Chondrocyte (in vitro differentiated cells): ENCODE results near the gene TAS1R3. TPM values are rescaled to one million over a fixed set of nuclear protein-coding genes. Genes with fewer than 3 reads are reported as not detected.

Experiments used
- DNase-seq: peaks from one replicate; pipeline ENCODE4 v3.0.0; 2021; ENCODE audit warnings: mixed read lengths, low spot score
- H3K27ac Mint-ChIP-seq: one replicate; pipeline ENCODE4 v1.8.0; 2021; ENCODE audit warnings: mild to moderate bottlenecking, moderate library complexity, mixed read lengths; ENCODE audit not compliant: unreplicated experiment
- H3K27me3 Mint-ChIP-seq: 2 replicates; pipeline ENCODE4 v1.8.0; 2021; ENCODE audit warnings: low read depth, mixed read lengths
- H3K36me3 Mint-ChIP-seq: 2 replicates; pipeline ENCODE4 v1.8.0; 2021; ENCODE audit warnings: low read depth, mixed read lengths
- H3K4me1 Mint-ChIP-seq: 2 replicates; pipeline ENCODE4 v1.8.0; 2021; ENCODE audit warnings: low read depth, mild to moderate bottlenecking, mixed read lengths
- H3K4me3 Mint-ChIP-seq: one replicate; pipeline ENCODE4 v1.8.0; 2021; ENCODE audit warnings: mild to moderate bottlenecking, moderate library complexity, mixed read lengths; ENCODE audit not compliant: unreplicated experiment
- H3K9me3 Mint-ChIP-seq: 2 replicates; pipeline ENCODE4 v1.8.0; 2021; ENCODE audit warnings: low read depth, mixed read lengths
- CTCF ChIP-seq: fragments of 200-600 bp; sonication (generic); IDR thresholded peaks from 2 replicates; pipeline ENCODE4 v1.5.0; 2021; ENCODE audit warnings: antibody characterized with exemption, mild to moderate bottlenecking, moderate library complexity
- total RNA-seq: library from RNA; stranded (reverse); gene quantifications from 3 replicates; pipeline ENCODE4 v1.2.1, GENCODE V29; 2021

Gene TAS1R3
- total RNA-seq, 1 donor from 2014 or later, result 0.37 TPM

DNA sequence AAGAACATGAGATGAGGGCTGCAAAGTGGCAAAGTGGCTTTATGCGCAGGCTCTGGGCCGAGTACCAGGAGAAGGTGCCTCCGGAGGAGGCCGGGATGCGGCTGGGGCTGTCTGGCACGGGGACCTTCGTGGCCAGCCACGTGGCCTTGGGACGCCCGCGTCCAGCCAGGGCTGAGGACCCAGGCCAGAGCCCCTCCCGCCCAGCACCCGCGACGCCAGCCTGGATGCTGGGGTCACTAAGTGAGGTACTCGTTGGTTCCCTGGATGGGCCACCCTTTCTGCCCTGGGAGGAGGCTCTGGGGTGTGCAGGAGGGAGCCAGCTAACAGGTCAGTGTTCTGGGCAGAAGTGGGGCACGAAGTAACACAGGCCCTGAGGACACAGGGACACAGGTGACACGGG lies 38.2 kb upstream of the TAS1R3 start:
- Mint-ChIP-seq H3K27me3 (no peaks in the 10 kb centered on the region), H3K36me3 (no peaks in the 10 kb centered on the region), H3K27ac (no peak overlapping the region), H3K4me3 (no peak overlapping the region), H3K9me3 (no peaks in the 10 kb centered on the region), H3K4me1 (peaks cover 4% of the 10 kb centered on the region)
- no peak for DNase-seq
- no peak for TF ChIP-seq CTCF

DNA sequence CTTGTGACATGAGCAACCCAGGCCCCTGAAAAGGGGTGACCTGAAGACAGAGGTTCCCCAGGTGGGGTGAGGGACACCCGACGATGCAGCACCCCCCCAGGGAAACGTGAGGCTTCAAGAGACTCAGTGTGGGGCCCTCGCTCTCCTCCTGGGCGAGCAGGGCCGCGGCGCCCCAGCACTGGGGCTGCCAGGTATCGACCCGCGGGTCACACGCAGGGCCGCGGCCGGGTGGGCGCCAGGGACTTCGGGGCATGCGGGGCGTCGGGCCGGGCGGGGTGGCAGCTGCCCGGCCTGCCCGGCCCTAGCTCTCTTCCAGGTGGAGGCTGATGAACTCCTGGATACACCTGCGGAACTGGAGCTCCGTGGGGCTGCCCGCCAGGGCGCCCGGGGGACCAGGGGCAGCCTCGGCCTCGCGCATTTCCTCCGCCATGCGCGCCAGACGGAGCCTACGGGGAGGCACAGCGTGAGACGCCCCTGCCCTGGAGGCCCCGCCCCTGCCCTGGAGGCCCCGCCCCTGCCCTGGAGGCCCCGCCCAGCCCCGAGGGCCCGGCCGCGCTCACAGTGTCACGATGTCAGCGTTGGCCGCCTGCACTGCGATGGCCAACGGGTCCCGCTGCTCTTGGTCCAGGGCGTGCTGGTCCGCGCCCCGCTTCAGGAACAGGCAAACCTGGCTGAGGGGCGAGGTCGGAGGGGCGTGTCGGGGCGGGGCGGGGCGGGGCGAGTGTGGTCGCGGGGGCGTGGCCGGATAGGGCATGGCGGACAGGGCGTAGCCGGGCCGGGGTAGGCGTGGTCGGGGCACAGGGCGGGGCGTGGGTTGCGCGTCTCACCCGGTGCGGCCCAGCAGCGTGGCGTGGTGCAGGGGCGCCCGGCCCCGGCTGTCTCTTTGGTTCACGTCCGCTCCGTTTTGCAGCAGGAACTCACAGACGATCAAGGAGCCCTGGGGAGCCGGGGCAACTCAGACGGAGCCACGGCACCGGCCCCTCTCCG lies 37.5 kb upstream of the TAS1R3 start:
- Mint-ChIP-seq H3K36me3 (no peaks in the 10 kb centered on the region), H3K27me3 (no peaks in the 10 kb centered on the region), H3K4me1 (peaks cover 4% of the 10 kb centered on the region), H3K4me3 (no peak overlapping the region), H3K9me3 (no peaks in the 10 kb centered on the region), H3K27ac (no peak overlapping the region)
- DNase-seq, result no peak
- no peak for TF ChIP-seq CTCF

DNA sequence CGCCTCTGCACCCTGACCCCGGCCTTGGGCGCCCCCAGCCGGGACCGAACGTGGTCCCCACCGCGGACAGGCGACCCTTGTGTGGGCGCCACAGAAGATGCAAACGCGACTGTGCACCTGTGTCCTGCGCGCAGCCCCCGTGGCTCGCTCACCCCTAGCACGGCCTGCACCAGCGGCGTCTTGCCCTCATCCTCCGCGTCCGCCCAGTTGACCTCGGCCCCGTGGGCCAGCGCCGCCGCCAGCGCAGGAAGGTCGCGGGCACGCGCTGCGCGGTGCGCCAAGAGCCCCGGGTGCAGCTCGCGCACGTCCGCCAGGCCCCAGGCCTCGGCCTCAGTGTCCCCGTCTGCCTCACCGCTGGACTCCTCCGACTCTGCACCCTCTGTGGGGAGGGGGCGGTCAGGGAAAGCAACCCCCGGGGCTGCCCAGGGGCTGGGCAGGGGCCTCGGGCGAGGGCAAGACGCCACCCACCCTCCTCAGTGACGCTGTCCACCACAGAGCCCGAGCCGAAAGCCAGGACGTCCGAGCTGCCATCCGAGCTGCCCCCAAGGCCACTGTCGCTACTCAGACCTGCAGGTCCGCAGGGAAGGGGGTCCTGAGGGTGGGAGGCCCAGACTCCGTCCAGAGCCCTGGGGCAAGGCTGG lies 36.7 kb upstream of the TAS1R3 start:
- Mint-ChIP-seq H3K27ac (no peak overlapping the region), H3K36me3 (no peaks in the 10 kb centered on the region), H3K4me1 (peaks cover 4% of the 10 kb centered on the region), H3K4me3 (no peak overlapping the region), H3K27me3 (no peaks in the 10 kb centered on the region), H3K9me3 (no peaks in the 10 kb centered on the region)
- TF ChIP-seq CTCF, result no peak
- no peak for DNase-seq

DNA sequence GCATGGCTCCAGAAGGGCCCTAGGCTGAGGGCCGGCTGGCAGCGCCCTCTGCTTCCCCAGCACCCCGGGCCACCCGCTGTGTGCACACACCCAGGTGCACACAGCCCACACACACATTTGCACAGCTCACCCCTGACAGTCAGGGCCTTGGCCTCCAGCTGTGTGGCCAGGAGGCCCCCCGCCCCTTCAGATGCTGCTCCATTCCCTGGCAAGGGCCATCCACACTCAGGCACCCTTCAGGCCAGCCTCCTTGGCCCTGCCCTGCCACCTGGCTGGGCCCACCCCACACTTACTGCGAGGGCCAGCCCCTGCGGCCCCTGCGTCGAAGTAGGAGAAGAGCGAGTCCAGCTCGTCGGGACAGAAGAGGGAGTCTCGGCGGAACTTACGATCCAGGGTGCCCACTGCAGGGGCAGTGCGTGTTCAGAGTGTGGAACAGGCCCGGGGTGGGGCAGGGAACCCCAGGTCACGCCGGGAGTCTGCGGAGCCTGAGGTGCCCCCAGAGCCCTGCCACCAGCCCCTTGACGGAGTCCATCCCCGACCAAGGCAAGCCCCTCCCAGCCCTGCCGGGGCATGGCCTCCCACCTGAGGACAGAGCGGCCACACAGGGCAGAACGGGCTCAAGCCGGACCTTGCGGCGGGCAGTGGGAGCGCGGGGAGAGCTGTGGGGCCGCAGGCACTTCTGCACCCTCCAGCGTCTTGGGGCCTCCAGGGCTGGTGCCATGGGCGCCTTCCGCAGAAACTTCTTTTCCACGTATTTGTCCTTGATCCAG lies 35.7 kb upstream of the TAS1R3 start:
- TF ChIP-seq CTCF, result no peak
- H3K27ac Mint-ChIP-seq, result no peak overlapping the region
- H3K36me3 Mint-ChIP-seq, result no peaks in the 10 kb centered on the region

More for the DNA sequence above, 35.7 kb upstream of the TAS1R3 start:
- Mint-ChIP-seq H3K9me3 (no peaks in the 10 kb centered on the region), H3K27me3 (no peaks in the 10 kb centered on the region), H3K4me3 (no peak overlapping the region), H3K4me1 (peaks cover 2% of the 10 kb centered on the region)
- no peak for DNase-seq
